ENCODE data around the gene PCDHB9.
"Not testable (repeated sequence)": the region's sequence is repeated elsewhere in the genome, so short reads cannot be mapped to it uniquely, and the experiment has no call there.

Gene PCDHB9

GRCh38 chr5:141208478-141208877 lies 21.5 kb downstream of the PCDHB9 start, which contains the start of gene PCDHB12:
Gene PCDHB12 (plus strand): TSS chr5:141208719. CDS start chr5:141208908, 189 bp downstream.
- Mint-ChIP-seq H3K27ac (no peak within 1 kb of the TSS), H3K9me3 (no peaks in the 10 kb centered on the region), H3K4me1 (no peaks in the 10 kb centered on the region), H3K27me3 (peaks cover 44% of the 10 kb centered on the region), H3K4me3 (no peak within 1 kb of the TSS), H3K36me3 (ENCODE audit: low read depth) (peaks cover 3% of the 10 kb centered on the region)
- DNase-seq (no peak), ATAC-seq (no peak)

- H3K4me1 Mint-ChIP-seq; ATAC-seq; H3K27ac Mint-ChIP-seq; DNase-seq; H3K9me3 Mint-ChIP-seq; H3K36me3 Mint-ChIP-seq (ENCODE audit: low read depth); H3K4me3 Mint-ChIP-seq: not testable (repeated sequence)
- H3K27me3 Mint-ChIP-seq, result peaks cover 48% of the 10 kb centered on the region
Observed at GRCh38 chr5:141210281-141210680, 23.3 kb downstream of the PCDHB9 start.

DNA sequence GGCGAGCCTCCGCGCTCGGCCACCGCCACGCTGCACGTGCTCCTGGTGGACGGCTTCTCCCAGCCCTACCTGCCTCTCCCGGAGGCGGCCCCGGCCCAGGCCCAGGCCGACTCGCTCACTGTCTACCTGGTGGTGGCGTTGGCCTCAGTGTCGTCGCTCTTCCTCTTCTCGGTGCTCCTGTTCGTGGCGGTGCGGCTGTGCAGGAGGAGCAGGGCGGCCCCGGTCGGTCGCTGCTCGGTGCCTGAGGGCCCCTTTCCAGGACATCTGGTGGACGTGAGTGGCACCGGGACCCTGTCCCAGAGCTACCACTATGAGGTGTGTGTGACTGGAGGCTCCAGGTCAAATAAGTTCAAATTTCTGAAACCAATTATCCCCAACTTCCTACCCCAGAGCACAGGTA lies 23.9 kb downstream of the PCDHB9 start:
- ATAC-seq; H3K4me3 Mint-ChIP-seq; H3K27ac Mint-ChIP-seq; H3K9me3 Mint-ChIP-seq; DNase-seq; H3K4me1 Mint-ChIP-seq; H3K36me3 Mint-ChIP-seq (ENCODE audit: low read depth): not testable (repeated sequence)
- peaks cover 48% of the 10 kb centered on the region for H3K27me3 Mint-ChIP-seq

GRCh38 chr5:141213656-141214339 lies 26.8 kb downstream of the PCDHB9 start, which contains the start of gene PCDHB13:
Gene PCDHB13 (plus strand): TSS chr5:141213919. CDS start chr5:141214124, 205 bp downstream.
- ATAC-seq, H3K4me3 Mint-ChIP-seq, H3K27ac Mint-ChIP-seq, H3K4me1 Mint-ChIP-seq, DNase-seq: not testable (repeated sequence)
- H3K9me3 Mint-ChIP-seq, result peaks cover 19% of the 10 kb centered on the region
- H3K27me3 Mint-ChIP-seq, result peaks cover 47% of the 10 kb centered on the region
- peaks cover 13% of the 10 kb centered on the region for H3K36me3 Mint-ChIP-seq (ENCODE audit: low read depth)

DNA sequence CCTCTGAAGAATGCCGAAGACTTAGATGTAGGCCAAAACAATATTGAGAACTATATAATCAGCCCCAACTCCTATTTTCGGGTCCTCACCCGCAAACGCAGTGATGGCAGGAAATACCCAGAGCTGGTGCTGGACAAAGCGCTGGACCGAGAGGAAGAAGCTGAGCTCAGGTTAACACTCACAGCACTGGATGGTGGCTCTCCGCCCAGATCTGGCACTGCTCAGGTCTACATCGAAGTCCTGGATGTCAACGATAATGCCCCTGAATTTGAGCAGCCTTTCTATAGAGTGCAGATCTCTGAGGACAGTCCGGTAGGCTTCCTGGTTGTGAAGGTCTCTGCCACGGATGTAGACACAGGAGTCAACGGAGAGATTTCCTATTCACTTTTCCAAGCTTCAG lies 27.6 kb downstream of the PCDHB9 start:
- ATAC-seq, H3K4me1 Mint-ChIP-seq, DNase-seq, H3K27ac Mint-ChIP-seq, H3K4me3 Mint-ChIP-seq: not testable (repeated sequence)
- peaks cover 14% of the 10 kb centered on the region for H3K36me3 Mint-ChIP-seq (ENCODE audit: low read depth)
- peaks cover 42% of the 10 kb centered on the region for H3K27me3 Mint-ChIP-seq
- H3K9me3 Mint-ChIP-seq, result peaks cover 25% of the 10 kb centered on the region

GRCh38 chr5:141215504-141215903 lies 28.5 kb downstream of the PCDHB9 start:
- Mint-ChIP-seq H3K27me3 (peaks cover 39% of the 10 kb centered on the region), H3K36me3 (ENCODE audit: low read depth) (peaks cover 16% of the 10 kb centered on the region), H3K9me3 (peaks cover 34% of the 10 kb centered on the region)
- H3K27ac Mint-ChIP-seq, DNase-seq, H3K4me1 Mint-ChIP-seq, H3K4me3 Mint-ChIP-seq, ATAC-seq: not testable (repeated sequence)

GRCh38 chr5:141216035-141216434 lies 29.1 kb downstream of the PCDHB9 start:
- not testable (repeated sequence) for H3K27ac Mint-ChIP-seq, H3K4me3 Mint-ChIP-seq, ATAC-seq, H3K4me1 Mint-ChIP-seq, DNase-seq
- peaks cover 13% of the 10 kb centered on the region for H3K36me3 Mint-ChIP-seq (ENCODE audit: low read depth)
- peaks cover 41% of the 10 kb centered on the region for H3K27me3 Mint-ChIP-seq
- peaks cover 37% of the 10 kb centered on the region for H3K9me3 Mint-ChIP-seq

GRCh38 chr5:141223112-141223783 lies 36.3 kb downstream of the PCDHB9 start, which contains the start of gene PCDHB14:
Gene PCDHB14 (plus strand): TSS chr5:141223343. CDS start chr5:141223506, 163 bp downstream.
- Mint-ChIP-seq H3K4me3 (no peak within 1 kb of the TSS), H3K9me3 (peaks cover 36% of the 10 kb centered on the region), H3K27me3 (peaks cover 44% of the 10 kb centered on the region)

GRCh38 chr5:141224844-141225243 lies 37.9 kb downstream of the PCDHB9 start:
- not testable (repeated sequence) for H3K27ac Mint-ChIP-seq; H3K4me1 Mint-ChIP-seq; H3K4me3 Mint-ChIP-seq; DNase-seq; H3K36me3 Mint-ChIP-seq (ENCODE audit: low read depth); ATAC-seq
- H3K27me3 Mint-ChIP-seq, result peaks cover 44% of the 10 kb centered on the region
- H3K9me3 Mint-ChIP-seq, result peaks cover 30% of the 10 kb centered on the region

More at GRCh38 chr5:141223112-141223783, 36.3 kb downstream of the PCDHB9 start, which contains the start of gene PCDHB14:
- Mint-ChIP-seq H3K27ac (no peak within 1 kb of the TSS), H3K36me3 (ENCODE audit: low read depth) (peaks cover 10% of the 10 kb centered on the region), H3K4me1 (peaks cover 4% of the 10 kb centered on the region)
- no peak for ATAC-seq
- DNase-seq, result no peak

DNA sequence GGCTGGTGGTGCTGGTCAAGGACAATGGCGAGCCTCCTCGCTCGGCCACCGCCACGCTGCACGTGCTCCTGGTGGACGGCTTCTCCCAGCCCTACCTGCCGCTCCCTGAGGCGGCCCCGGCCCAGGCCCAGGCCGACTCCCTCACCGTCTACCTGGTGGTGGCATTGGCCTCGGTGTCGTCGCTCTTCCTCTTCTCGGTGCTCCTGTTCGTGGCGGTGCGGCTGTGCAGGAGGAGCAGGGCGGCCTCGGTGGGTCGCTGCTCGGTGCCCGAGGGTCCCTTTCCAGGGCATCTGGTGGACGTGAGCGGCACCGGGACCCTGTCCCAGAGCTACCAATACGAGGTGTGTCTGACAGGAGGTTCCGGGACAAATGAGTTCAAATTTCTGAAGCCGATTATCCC lies 38.5 kb downstream of the PCDHB9 start:
- Mint-ChIP-seq H3K27me3 (peaks cover 41% of the 10 kb centered on the region), H3K9me3 (peaks cover 25% of the 10 kb centered on the region)
- DNase-seq; H3K36me3 Mint-ChIP-seq (ENCODE audit: low read depth); H3K4me1 Mint-ChIP-seq; H3K27ac Mint-ChIP-seq; ATAC-seq; H3K4me3 Mint-ChIP-seq: not testable (repeated sequence)

DNA sequence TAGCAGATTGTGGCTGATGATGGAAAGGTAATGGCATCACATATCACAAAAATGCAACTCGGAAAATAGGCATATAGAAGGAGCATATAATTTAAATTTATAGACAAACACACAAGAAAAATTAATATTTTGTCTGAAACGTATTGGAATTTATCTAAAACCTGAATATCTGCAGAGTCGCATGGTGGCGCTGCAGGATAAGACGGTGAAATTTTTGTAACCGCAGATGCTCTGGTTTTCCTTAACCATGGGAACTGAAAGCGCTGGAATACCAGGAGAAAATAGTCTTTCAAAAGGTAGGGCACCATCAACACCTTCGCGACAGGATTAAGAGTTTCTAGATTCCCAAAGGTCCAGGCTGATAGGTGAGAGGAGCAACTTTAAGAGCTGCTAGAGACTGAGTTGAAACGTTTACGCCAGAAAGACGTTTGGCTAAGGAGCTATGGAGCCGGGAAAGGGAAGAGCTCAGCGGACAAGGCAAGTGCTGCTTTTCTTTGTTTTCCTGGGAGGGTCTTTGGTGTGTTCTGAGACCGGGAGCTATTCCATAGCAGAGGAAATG lies 47.2 kb downstream of the PCDHB9 start:
- Mint-ChIP-seq H3K36me3 (ENCODE audit: low read depth) (peaks cover 13% of the 10 kb centered on the region), H3K4me3 (no peak overlapping the region), H3K9me3 (peaks cover 40% of the 10 kb centered on the region), H3K4me1 (no peaks in the 10 kb centered on the region), H3K27ac (no peak overlapping the region), H3K27me3 (peaks cover 36% of the 10 kb centered on the region)
- no peak for DNase-seq
- no peak for ATAC-seq

DNA sequence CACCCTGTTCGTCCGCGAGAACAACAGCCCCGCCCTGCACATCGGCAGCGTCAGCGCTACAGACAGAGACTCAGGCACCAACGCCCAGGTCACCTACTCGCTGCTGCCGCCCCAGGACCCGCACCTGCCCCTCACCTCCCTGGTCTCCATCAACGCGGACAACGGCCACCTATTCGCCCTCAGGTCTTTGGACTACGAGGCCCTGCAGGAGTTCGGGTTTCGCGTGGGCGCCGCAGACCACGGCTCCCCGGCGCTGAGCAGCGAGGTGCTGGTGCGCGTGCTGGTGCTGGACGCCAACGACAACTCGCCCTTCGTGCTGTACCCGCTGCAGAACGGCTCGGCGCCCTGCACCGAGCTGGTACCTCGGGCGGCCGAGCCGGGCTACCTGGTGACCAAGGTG lies 49.0 kb downstream of the PCDHB9 start:
- Mint-ChIP-seq H3K27me3 (peaks cover 49% of the 10 kb centered on the region), H3K36me3 (ENCODE audit: low read depth) (peaks cover 18% of the 10 kb centered on the region), H3K9me3 (peaks cover 56% of the 10 kb centered on the region)
- not testable (repeated sequence) for H3K27ac Mint-ChIP-seq, ATAC-seq, H3K4me3 Mint-ChIP-seq, DNase-seq, H3K4me1 Mint-ChIP-seq

DNA sequence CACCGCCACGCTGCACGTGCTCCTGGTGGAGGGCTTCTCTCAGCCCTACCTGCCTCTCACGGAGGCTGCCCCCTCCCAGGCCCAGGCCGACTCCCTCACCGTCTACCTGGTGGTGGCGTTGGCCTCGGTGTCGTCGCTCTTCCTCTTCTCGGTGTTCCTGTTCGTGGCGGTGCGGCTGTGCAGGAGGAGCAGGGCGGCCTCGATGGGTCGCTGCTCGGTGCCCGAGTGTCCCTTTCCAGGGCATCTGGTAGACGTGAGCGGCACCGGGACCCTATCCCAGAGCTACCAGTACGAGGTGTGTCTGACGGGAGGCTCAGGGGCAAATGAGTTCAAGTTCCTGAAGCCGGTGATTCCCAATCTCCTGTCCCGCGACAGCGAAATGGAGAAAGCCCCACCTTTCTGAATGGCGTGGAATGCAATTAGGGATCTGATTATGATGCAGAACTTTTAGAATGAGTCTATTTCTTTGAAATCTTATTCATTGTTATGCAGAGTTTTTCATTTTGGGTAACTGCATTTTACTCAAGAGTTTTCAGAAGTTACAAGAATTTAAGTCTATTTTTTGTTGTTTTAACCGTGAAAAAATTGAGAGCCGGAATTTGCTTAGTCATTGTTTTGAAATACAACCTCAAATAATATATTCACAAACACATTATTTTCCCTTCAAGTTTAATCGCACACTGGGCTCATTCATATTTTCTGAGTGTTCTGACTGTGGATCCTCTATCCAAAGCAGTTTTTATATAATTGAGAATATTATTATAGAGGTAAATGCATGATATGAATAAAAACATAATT lies 49.8 kb downstream of the PCDHB9 start:
- H3K27me3 Mint-ChIP-seq, result peaks cover 52% of the 10 kb centered on the region
- H3K4me1 Mint-ChIP-seq, result no peaks in the 10 kb centered on the region
- ATAC-seq (no peak), DNase-seq (no peak)
- H3K36me3 Mint-ChIP-seq (ENCODE audit: low read depth), result peaks cover 20% of the 10 kb centered on the region
- no peak overlapping the region for H3K27ac Mint-ChIP-seq
- H3K4me3 Mint-ChIP-seq, result no peak overlapping the region
- H3K9me3 Mint-ChIP-seq, result peaks cover 52% of the 10 kb centered on the region
